NCI-H2029 (cell line): Measurements from ENCODE around the gene ANKRD33.

ENCODE experiments used
- DNase-seq: peaks from one replicate; lab custom pipeline; 2025; lab: John Stamatoyannopoulos, UW

The ANKRD33 gene

DNA sequence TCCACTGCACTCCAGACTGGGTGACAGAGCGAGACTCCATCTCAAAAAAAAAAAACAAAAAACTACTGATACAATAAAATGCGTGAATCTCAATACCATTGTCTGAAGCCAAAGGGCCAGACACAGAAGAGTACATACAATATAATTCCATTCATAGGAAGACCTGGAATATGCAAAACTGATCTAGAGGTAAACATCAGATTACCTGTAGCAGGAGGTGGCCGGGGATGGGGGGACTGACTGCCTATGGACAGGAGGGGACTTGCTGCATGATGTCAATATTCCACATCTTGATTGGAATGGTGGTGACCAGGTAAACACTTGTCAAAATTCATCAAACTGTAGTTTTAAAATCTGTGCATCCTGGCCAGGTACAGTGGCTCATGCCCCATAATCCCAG is 26.9 kb upstream of the ANKRD33 start:
- DNase-seq, result no peak

DNA sequence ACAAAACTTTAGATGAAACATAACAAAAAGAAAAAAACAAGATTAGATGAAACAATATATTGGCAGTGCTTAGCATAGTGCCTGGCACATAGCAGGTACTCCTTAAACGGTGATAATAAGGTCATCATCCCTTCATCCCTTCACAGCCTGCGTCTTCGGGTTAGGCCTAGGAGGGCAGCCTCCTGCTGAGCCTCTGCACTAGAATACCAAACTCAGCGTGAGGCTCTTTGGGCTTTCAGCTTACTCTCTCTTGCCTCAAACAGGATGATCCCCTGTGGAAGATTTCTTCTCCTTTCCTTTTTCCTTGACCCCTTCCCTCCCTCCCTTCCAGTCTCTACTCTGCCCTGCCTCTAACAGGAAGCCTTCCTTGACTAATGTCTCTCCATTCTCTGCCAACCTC is 25.0 kb upstream of the ANKRD33 start:
- DNase-seq, result no peak

DNA sequence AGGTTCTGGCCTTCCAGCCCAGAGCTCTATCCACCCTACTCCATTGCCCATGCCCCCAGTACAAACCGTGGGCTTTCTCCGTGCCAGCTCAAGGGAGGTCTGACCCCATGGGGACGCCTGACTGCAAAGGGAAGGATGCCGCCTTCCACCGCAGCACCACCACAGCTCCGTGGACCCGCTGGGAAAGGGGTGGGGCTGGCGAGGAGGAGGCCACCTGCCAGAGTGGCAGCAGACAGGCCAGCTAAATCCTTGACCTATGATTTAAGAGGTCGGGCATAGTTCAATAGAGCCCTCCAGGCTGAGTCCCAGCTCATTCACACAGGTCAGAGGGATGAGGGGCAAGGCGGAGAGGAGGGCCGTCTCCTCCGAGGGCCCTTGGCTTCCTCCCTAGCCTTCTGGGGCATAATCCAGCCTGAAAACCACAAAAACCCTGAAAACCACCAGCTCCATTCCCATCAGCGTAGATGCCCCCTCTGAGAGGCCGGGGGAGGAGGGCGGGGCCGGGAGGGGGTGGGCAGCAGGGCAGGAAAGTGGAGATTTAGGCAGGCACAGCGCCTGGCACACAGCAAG is 24.5 kb upstream of the ANKRD33 start:
- no peak for DNase-seq

DNA sequence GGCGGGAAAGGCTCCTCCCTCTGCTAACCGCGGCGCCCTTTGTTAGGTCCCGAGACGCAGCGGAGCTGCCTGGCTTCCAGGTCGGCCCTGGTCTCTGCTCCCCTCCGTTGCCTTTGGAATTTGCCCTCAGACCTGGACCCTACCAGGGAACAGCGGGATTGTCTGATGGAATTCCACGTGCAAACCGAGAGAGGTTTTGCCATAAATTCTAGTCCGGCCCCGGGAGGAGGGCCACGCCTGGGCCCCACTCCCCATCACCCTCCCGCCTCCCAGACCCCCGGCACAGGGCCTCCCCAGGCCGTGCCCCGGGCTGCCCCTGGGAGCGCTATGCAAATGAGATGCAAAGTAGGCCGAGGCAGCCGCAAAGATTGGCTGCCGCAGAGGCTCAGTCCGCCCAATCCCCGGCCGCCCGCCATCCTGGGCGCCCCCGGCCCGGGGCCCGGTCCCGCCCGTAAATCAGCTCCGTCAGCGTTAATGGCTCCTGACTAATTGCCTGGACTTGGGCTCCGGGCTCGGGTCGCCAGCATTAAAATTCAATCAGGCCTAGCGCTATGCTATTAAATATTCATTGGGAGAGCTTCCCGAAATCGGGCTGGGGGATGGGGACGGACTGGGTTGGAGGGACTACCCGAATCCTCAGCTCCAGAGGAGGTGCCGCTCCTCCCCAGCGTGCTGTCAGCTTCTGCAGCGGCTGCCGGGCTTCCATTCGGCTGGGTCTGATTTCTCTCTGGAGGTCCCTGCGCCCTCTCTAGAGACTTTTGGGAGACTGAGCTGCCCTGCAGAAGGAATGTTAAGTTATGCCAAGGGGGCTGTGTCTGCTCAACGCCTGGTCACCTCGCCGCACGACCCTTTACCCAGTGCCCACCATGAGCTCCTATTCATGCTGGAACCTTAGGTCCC is 23.7 kb upstream of the ANKRD33 start:
- DNase-seq, result no peak

DNA sequence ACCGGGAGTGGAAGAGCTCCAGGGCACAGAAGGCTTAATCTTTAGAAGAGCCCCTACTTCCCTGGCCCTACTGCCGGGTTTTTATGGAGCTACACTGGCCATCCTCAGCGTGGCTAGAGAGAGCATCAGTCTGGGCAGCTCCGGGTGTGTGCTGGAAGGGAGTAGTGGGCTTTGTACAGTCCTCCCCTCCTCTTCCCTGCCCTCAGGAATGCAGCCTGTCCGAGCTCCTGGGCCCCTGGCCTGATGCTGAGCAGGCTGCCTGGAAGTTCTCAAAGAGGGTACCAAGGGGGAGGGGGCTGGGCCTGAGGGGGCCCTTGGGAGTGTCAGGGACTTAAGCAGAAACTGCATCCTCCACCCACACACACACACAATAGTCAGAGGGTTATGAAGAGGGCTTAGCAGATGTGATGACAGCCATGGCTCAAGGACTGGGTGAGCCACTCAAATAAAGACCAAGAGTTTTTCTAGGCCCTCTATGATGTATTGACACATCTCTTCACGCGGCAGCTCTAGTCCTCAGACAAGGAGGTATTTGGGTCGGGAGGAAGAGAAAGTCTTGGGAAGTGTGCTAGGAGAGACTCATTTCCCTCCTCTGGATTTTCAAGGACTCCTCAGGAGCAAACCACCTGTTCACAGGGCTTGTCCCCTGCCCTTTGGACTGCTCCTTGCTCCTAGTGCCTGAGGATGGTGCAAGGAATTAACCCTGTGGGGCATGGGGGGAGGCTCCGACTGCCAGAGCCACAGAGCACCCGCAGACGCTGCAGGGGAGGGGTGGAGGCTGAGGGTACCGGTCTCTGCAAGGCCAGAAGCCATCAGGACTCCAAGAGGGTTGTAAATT is 22.9 kb upstream of the ANKRD33 start:
- DNase-seq, result no peak

DNA sequence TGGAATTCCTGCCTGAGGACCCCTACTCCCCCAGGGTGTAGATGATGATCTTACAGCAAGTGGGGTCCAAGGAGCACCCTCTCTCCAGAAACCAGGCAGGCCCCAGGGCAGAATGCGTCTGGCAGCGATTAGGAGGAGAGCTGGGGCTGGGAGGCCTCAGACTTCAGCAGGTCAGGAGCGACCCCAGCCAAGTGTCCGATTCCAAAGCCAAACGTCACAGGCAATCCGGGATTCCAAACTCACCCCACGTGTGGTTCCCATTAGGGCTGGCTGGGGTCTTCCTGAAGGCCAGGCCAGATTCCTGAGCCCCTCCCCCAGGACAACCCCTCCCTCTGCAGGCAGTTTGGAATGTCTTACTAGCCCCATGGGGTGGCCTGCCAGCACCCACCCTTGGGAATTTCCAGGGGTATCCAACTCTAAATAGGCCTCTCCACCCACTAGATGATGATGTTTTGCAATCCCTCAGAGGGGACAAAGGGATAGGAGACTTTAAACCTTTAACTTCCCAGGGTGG is 22.1 kb upstream of the ANKRD33 start:
- no peak for DNase-seq

DNA sequence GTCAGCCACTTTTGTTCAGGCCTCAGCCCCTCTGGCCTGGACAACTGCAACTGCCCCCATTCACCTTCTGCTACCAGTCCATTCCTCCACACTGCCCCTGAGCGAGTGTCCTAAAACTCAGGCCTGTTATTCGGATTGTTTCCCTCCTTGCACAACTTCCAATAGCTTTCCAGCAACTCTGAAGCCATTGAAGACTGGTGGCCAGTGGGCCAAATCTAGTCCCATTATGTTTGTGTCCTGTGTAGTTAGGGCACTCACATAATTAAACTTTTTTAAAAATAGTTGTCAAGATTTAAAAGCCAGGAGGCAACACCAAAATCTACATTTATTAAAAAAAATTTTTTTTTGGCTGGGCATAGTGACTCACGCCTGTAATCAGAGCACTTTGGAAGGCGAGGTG is 21.6 kb upstream of the ANKRD33 start:
- DNase-seq, result no peak

DNA sequence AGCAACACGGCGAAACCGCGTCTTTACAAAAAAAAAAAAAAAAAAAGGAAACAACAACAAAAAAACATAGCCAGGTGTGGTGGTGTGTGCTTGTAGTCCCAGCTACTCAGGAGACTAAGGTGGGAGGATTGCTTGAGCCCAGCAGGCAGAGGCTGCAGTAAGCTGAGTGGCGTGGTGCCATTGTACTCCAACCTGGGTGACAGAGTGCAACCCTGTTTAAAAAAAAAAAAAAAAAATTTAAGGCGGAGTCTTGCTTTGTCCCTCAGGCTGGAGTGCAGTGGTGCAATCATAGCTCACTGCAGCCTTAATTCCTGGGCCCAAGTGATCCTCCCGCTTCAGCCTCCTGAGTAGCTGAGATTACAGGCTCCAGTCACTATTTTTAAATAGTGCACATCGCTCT is 21.1 kb upstream of the ANKRD33 start:
- peak; percentile 9 for DNase-seq

DNA sequence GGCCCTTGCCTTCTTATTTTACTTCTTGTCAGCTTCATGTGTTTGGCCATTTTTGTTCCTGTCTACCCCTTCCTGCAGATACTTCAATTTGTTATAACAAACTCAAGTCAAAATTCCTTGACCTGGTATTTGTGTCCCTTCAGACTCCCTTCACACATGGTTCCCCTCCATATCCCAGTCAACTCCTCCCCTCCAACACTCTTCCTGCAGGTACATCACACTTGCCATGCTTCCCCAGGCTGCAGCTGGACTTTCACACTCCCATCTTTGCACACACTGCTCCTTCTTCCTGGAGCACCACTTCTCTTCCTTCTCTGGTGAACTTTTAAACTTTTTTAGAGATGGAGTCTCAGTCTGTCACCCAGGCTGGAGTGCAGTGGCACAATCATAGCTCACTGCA is 20.5 kb upstream of the ANKRD33 start:
- no peak for DNase-seq

DNA sequence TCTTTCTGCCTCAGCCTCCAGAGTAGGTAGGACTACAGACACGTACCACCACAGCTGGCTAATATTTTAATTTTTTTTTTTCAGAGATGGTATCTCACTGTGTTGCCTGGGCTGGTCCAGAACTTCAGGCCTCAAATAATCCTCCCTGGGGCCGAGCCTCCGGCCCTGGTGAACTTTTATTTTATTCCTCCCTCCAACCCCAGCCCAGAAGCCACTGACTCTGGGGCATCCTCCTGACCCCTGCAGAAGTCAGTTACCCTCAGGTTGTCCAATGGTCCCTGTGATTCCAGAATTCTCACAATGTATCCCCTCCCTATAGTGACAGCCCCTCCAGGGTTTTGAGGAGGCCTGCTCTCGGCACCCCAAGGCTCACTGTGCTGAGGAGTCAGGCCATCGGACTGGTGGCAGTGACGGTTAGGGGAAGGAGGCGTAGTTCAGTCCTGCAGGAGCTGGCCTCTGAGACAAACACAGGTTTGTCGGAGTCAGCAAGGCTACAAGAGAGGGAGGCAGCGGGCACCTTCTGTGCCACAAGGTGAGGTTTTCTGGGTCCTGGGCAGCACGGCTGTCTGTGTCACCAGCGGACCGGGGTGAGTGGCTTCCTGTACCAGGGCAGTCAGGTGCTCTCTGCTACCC is 20.0 kb upstream of the ANKRD33 start:
- no peak for DNase-seq

DNA sequence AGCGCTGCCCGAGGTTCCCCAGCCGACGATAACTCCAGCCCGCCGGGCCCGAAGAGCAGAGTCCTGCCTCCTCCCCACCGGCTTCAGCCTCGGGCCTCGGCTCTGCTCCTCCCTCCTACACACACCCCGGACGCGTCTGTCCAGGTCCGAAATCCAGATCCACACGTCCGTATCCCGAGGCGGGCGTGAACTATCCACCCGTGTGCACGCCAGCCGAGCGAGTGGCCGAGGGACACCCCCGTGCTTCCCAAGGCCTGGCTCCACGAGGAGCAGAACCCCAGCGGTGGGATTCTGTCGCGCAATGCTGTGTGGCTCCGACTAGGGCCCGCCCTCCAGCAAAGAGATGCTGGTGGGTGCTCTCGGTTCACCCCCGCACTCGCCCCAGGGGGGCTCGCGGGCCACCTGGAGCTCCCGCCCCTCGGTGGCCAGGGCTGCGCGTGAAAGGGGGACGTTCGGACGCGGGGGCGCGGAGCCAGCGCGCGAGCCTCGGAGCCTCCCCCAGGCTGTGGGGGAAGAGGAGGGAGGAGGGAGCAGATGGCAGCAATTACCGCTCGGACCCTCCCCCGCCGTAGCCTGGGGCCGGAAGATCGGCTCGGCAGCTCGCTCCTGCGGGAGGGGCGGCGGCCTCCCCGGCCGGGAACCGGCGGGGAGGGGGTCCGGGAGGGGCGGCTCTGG is 18.9 kb upstream of the ANKRD33 start:
- no peak for DNase-seq

DNA sequence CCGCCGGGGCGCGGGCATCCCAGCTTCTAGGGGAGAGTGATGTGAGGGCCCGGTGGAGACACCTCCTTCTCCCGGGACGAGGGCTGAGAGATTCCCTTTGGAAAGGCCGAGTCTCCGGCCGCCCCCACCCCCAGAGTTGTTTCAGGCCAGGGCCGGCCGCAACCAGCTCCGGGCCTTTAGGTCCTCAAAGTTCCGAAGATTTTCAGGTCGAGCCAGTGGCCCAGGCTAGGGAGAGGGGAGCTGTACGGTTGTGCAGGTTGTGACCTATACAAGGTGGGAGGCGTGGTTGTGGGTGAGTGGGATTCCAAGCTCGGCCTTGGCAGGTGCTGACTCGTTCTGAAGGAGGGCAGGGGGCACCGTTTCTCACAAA is 18.4 kb upstream of the ANKRD33 start:
- DNase-seq, result no peak

DNA sequence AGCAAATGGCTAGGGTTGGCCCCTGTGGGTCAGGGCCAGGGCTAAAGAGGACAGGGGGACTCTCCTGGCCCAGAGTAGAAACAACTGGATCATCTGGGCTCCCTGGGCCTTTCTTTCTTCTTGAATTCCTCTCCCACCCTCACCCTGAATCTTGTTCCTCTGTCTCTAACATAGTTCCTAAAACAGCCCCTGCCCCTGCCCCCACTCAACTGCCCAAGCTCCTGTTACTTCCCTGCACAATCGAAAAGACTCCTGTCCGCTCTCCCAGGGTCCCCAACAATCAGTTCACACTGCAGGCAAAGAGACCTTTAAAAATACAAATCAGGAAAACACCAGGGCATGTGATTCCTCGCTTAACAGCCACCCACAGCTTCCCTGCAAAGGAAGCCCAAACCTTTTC is 18.0 kb upstream of the ANKRD33 start:
- DNase-seq, result no peak

DNA sequence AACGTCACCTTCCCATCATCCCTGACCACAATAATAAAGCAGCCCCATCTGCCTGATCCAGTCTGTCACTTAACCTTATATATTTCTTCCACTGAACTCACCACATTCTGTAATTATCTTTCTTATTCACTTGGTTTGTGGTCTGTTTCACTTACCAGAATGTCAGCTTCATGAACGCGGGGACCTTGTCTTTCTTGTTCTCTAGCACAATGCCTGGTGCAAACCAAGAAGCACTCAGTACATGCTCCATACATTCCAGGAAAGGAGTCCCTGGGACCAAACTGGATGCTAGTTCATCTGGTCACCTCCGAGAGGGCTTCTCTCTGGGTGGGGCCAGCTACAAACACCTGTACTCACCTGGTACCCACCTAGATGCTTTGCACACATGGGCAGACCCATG is 17.4 kb upstream of the ANKRD33 start:
- no peak for DNase-seq

DNA sequence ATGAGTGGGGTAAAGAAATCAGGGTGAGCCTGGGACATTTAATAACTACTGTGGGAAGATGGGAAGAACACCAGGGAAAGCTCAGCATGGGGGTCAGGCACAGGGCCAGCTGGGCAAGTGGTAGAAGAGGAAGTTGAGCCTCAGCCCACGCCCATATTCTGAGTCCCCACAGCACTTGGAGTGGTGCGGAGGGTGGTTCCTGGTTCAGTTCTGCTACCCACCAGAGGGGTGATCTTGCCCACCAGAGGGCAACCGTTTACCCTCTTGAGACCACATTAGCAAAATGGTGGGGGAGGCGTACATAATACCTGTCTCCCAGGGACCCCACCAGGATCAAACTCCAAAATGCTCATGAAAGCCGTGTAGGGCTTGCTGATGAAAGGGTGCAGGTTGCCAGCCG is 16.8 kb upstream of the ANKRD33 start:
- DNase-seq, result no peak

DNA sequence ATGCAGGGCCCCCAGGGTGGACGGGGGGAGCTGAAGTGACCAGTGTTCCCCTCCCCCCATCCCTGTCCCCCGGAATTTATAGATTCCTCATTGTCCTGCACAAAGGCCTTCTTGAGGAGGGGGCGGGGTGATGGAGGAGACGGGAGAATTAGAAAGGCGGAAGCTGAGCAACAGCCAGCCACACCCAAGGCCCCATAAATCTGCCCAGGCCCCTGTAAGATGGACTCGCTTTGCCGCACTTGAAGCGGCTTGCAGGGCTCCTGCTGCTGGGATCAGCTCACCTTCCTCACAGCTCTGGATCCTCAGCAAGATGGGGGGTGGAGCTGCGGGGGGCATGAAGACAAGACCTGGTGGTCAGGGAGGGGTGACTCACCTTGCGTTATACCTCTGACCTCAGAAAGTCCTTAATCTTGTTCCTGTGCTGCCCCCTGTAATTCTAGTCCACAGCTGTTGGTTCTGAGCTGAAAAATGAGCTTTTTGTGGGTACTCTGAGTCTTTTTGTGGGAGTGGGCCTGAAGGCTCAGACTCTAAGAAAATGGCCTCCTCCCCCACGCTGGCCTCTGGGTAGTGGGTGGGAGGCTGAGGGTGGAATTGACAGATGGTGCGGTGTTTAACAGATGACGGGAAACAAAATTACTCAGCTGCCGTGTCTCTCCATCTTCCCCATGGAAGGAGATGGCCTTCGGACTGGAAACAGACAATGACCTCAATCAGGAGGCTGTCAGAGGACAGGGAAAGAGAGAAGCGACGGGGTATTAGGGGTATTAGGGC is 15.8 kb upstream of the ANKRD33 start:
- no peak for DNase-seq

DNA sequence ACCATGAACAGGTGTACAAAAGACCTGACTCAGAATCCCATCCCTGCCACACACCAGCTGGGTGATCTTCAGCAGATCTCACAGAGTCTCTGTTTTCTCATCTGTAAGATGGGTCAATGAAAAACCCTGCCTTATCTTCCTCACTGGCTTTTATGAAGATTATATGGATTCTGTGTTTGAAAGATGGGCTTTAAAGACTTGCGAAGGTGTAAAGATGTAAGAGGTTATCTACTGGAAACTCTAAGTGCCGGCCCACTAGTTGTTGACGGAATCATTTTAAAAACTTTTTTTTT is 15.3 kb upstream of the ANKRD33 start:
- DNase-seq, result no peak

DNA sequence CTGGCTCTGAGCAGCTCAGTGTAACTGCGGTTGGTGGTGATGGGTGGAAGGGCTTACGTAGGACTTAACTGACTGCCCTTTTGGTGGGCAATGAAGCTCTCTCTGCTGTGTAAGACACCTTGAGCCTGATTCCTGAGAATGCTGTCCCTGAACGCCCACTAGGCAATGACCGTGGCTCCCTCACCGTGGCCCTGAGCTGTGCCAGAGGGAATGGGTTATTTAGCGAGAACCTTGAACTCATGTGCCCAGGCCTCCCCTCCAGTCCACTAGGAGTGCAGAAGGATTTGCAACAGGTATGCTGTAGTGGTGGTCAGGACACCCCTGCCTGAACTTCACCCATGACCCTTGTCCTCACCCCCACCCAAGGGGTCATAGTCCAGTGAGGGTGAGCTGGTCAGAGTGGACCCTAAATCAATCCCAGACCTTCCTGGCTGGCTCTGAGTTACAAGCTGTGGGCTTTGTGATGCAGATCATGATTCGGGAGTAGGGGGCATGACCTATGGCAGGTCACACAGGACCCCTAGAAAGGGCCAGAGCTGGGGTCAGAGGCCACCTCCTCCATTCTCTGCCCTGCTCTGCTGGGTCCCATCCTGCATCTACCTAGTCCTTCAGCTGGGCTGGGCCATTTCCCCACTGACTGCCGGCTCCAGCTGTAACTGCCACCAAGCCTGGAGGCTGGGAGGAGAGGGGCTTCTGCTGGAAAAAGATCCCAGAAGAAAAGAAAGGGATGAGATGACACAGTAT is 14.5 kb upstream of the ANKRD33 start:
- no peak for DNase-seq

DNA sequence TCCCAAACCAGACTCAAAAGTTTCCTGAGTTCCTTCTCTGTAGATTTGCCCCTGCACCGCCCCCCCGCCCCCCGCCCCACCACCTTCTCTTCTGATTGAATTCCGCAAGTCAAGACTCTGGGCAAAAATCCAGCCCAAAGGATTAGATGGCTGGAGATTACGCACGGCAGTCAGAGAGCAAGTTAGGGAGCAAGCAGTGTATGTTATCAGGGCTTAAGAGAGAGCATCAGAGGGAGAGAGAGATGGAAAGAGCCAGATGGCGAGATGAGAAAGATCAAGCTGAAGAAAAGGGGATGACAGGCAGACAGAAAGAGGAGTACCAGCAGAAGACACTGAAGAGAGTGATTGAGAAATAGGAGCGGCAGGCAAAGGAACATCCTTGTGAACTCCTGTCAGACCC is 13.9 kb upstream of the ANKRD33 start:
- no peak for DNase-seq

DNA sequence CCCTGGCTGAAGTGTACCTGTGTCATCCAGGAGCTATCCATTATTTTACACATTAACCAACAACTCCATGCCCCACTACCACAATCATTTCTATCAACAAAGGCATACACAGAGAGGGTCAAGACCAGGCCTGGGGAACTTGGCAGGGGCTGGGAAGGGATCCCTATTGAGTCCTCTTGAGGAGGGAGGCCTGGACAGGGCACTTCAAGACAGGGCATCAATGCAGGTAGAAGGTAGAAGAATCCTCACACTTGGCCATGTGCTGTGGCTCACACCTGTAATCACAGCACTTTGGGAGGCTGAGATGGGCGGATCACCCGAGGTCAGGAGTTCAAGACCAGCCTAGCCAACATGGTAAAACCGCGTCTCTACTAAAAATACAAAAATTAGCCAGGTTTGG is 13.4 kb upstream of the ANKRD33 start:
- no peak for DNase-seq

DNA sequence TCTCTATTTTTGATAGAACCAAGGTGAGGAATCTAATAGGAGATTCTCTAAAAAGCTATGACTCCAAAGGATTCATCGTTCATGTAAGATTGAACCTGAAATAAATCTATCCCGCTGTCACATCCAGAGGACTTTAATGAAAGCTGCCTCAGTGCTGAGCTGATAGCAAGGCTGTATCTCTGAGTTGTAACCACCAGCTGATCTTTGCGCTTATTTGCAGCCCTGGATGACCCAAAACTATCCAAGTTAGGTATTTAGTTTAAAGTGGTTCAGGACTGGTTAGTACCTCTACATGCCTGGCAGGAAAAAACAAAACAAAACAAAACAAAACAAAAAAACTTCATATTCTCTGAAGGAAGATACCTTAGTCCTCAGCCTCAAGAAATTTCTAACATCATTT is 8.8 kb upstream of the ANKRD33 start:
- no peak for DNase-seq
